HG03432 (cell line): ENCODE measurements around the gene PCSK6.

ENCODE experiments used
- ATAC-seq: cut with Tn5 transposase; IDR thresholded peaks from one replicate; pipeline ENCODE4 v1.9.1; 2021; ENCODE audit warnings: mild to moderate bottlenecking, moderate library complexity; ENCODE audit not compliant: unreplicated experiment

The PCSK6 gene

DNA sequence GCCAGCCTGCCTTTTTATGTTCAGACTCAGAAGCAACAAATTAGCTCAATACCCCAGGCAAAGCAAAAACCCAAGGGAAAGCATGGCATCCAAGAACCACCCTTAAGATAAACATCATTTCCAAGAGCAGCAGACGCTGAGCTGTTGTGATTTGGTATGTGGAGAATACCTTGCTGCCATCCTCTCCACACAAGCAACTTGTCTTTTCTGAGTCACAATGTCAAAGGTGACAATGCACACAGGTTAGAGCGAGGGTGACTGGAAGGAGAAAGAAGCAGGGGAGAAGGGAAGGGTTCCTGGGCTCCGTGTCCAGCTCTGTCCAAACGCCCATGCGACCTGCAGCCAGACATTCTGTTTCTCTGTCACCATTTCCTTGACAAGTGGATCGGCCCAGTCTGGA is 6.0 kb downstream of the PCSK6 start:
- ATAC-seq = no peak

DNA sequence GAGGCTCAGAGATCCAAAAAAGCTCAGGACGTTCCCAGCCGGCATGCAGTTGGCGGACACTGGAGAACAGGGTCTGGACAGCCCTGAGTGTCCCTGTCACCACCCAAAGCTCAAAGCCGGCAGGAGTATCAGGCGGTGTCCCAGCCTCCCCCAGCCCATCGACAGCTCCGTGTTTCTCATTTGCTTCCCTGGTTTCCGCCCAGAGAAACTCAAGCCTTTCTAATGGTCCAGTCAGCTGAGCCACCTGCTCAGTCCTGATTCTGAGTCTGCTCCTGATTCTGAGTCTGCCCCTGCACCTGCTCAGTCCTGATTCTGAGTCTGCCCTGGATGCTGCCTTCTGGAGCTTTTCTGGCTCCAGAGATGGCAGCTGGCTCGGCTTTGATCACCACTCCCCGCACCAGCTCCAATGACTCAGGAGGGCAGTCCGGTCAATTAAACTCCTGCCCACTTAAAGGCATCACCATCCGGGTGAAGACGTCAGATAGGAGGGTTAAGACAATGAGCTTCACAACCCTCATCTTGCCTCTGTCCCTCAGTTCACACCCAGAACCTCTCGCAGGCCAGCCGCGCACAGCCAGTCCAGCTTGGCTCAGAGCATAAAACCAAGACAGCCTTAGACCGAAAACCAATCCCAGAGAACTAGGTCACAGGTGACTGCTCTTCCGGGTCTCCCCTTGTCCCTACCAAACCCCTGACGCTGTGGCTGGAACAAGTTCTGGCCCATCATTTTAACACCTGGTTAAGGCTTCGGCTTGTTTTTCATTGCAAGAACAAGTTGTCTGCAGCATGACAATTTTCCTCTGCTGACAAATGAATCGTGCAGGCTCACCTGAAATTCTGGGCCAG is 6.8 kb downstream of the PCSK6 start:
- no peak for ATAC-seq

DNA sequence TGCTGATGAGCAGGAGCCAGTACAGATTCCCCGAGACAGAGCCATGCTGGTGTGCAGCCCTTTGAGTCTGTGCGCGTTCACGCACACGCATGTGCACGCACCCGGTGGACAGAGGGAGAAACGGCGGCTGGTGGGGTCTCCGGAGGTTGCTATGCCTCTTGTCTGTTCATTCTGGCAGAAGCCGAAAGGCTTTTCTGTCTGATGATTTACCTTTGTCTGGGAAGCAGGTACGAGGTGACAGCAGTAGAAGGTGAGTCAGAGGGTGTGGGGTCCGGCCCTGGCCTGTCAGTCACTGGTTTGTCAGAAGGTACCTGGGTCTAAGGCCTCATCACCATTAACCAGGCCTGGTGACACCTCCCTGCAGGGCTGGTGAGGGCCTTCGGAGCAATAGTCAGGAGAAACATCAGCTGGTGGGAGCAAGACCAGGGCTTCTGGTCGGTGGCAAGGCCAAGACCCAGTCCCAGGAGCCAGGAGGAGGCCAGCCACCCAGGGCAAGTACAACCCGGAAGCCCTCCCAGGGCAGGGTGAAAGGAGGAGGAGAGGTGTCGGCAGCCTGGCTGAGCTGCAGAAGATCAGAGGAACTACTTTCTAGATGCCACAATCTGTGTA is 7.5 kb downstream of the PCSK6 start:
- no peak for ATAC-seq

DNA sequence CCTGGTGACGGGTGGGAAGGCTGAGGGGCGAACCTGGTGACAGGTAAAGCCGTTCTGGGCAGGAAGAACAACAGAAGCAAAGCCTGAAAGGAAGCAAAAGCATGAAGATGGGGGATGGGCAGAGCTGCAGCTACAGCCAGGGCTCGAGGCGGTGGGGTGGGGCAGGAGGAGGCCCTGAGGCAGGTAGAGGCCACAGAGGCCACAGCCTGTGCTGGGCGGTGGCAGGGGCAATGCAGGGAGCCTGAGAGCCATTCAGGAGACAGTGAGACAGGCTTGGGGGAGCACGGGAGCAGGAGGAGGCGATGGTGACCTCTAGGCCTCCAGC is 8.2 kb downstream of the PCSK6 start:
- no peak for ATAC-seq

DNA sequence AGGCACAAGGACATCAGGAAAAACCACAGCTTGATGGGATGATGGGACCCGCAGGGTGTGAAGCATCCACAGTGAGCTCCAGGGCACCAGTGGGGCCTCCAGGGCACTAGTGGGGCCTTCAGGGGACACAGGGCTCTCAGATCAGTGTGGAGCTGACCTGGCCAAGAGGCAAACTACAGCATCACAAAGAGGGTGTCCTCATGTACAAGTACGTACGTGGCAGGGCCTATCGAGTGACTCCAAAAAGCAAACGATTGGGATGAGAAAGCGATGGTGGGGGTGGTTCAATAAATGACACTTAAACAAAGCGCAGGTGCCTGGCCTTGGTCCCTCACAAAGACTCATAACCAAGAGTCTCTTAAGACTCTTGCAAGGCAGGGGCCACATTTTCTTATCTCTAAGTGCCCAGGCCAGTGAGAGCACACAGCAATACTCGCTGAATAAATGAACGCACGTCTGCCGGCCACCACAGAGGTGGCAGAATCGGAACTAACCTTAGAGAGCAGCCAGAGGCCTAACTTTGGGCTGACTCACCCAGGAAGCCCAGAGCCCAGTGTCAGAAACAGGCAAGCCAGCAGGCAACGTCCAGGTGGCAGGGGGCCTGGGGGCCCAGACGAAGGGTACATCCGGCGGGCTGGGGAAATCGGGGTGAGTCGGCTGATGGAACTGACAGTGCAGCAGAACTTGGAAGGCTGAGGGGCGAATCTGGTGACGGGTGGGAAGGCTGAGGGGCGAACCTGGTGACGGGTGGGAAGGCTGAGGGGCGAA is 8.7 kb downstream of the PCSK6 start:
- no peak for ATAC-seq

DNA sequence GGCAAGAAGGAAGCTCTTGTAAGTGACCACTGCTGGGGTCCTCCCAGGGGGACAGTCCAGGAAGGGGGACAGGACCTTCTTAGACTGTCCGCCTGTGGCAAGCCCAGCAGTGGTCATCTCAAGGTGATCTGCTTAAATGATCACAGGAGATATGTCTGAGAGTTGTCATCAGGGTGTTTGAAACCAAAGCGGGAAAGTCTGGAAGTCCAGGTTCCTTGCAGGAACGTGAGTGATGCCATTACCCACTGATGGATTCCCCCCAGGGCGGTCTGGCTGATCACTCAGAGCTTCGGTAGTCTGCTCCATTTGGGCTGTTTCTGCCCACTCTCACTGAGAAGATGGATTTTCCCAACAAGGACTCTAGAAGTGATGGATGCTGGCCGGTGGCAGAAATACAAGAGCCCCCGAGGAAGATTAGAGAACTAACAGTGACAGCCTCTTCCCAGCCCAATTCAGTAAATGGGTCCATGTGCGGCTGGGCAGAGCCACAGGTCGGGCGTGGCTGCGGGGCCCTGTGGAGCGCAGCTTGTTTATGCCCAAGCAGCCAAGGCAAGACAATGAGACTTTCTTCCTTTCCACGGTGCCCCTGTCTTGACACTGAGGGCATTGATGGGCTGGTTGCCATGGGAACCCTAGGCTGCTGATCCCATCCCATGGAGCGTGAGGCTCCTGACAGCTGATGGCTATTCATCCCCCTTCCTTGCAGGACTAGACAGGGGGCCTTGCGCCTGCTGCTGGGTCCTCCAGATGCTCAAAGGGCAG is 9.5 kb downstream of the PCSK6 start:
- ATAC-seq = no peak

DNA sequence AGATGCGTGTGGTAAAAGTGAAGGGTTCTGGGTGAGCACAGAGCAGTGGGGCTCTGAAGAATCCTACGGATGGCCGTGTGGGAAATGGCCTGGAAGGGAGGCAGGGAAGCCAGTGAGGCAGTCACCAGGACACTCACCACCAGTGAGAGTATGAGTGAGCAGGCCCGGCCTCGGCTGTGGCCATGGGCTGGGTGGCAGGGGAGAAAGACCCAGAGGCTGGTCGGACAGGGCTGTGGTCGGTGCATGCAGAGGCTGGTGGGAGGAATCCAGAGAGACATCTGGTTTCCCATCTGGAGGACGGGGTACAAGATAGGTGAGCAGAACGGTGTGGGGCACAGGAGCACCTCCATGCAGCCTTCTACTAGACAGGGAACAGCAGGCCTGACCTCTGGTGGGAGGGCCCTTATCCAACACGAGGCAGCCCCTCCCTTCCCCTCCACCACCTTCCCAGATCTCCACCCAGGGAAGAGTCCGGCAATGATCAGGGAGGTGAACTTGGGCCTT is 10.1 kb downstream of the PCSK6 start:
- no peak for ATAC-seq

DNA sequence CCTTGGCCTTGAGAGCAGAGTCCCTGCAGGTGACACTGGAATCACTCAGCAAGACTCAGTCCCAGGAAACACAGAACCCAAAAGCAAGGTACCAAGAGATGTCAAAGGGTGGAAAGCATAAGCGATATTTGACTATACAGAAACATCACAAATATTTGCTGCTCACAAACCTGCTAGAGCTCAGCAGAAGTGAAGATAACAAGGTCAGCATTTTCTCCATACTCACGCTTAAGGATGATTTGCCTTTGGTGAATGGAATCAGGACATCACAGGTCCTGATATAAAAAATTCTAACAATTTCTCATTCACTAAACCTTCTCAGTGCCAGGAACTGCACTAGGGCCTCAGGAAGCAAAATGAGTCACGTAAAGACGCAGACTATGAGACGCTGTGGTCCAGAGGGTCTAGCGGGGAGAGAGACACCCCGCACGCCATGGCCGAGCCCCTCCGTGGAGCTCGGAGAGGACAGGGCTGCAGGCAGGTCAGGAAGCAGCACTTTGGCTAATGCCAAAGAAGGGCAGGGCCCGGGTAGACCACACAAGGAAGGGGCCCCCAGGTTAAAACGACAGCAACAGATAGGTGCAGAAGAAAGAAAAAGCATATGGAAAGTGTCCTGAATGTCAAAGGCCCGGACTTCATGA is 10.7 kb downstream of the PCSK6 start:
- no peak for ATAC-seq

DNA sequence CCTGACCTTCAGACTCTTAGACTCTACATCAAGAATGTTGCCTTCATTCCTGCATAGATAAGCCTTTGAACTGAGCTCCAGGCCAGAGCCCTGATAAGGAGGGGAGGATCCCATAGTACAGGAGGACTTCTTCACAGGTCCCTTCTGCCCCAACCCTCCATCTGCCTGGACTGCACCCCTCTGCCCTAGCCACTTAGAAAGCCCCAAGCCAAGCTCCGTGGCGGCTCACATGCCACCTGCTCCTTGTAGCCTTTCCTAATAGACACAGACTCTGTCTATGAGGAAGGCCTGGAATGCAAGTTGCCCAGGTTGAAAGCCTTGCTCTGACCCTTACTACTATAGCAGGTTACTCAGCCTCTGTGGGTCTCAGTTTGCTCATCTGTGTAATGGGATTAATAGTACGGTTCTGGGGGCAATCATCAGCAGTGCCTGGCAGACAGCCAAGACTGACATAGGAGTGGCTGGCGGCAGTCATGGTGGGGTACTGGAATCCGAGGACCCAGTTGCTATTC is 11.6 kb downstream of the PCSK6 start:
- no peak for ATAC-seq

DNA sequence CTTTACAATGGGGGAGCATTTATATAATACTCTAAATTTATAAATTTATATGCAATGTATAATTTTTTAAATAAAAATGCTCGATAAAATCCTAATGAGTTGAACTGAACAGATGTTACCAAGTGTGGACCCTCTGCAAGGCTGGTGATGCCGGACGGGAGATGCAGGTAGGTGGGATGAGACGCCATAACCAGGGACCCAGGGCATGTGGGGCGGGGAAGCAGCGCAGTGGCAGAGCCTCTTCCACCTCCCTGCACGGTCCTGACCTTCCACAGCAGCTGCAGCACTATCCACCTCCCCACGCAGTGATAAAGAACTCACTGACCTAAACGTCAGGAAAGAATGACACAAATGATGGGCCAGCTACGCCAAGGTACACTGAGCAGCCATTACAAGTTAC is 12.8 kb downstream of the PCSK6 start:
- no peak for ATAC-seq

DNA sequence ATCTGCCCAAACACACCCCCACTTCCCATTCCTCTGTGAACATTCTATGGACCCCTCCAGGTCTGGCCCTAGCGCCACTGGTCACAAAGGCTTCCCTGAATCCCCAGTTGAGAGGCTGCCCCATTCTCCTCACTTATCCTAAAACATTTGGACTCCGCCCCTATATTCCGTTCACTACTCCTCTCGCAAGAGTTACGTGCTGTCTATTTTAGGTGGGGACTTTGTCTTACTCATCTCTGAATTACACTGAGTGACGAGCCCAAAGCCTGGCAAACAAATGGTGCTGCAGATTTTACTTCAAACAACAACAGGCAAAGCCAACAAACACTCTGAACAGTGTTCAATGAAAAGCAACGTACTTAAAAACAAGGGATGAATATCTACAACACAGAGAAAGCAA is 14.5 kb downstream of the PCSK6 start:
- no peak for ATAC-seq

DNA sequence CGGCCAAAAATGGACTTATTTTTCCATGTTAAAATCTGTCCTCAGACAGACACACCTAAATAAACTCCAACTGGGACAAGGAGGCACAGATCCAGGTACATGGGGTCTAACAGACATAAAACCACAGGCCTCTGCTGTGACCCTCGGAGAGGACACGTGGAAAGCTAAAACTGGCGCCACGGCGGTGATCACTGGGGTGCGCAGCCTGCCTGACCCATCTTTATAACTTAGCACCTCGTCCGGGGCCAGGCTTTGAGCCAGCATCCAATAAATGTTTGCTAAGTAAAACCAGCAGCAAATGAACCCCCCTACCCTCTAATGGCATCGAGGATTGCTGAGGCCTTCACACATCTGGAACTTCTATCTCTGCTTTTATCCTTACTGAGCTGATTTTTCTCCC is 15.3 kb downstream of the PCSK6 start:
- ATAC-seq = no peak

DNA sequence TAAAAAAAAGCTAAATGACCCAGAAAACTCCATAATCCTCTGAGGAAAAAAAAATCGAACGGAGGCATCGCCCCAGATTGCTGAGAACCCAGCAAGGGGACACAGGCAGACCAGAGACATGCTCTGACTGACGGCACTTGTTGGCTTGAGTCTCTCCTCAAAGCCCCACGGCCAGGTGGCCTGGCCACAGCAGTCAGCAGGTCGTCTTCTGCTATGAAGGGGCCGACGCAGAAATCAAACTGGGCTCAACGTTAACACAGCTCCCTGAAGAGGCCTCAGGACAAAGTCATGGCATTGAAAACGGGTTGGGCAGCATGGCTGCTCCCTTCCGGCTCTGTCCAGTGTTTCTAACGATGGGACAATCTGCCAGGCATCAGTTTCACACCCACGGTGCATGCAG is 17.5 kb downstream of the PCSK6 start:
- ATAC-seq = no peak

DNA sequence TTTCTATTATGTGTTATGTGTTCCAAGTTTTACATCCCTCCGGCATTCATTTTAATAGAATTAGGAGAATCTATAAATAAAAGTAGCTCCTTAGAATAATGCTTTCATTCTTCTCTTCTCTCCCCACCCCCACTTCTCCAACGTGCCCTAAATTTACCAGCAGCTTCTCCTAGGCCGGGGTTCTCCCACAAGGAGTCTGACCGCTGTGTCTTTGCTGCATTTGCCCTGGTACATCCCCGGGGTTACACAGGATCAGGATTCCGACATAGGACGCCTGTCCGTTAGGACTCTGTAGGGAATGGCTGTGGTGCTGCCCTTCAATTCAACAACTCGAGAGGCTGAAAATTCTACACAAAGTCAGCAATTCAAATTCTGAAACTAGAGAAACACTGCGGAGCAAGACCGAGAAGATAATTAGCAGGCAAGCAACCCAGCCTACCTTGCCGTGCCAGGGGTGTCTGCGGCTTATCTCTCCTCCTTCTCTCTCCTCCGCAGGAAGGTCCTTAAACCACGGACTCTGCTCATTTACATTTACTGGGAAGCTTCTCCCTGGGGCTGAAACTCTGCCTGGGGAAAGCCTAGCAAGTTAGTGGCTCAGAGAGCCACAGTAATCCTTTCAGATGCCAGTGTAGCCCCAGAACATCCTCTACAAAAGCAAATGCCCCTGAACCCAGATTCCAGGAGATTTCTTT is 18.8 kb downstream of the PCSK6 start:
- no peak for ATAC-seq

DNA sequence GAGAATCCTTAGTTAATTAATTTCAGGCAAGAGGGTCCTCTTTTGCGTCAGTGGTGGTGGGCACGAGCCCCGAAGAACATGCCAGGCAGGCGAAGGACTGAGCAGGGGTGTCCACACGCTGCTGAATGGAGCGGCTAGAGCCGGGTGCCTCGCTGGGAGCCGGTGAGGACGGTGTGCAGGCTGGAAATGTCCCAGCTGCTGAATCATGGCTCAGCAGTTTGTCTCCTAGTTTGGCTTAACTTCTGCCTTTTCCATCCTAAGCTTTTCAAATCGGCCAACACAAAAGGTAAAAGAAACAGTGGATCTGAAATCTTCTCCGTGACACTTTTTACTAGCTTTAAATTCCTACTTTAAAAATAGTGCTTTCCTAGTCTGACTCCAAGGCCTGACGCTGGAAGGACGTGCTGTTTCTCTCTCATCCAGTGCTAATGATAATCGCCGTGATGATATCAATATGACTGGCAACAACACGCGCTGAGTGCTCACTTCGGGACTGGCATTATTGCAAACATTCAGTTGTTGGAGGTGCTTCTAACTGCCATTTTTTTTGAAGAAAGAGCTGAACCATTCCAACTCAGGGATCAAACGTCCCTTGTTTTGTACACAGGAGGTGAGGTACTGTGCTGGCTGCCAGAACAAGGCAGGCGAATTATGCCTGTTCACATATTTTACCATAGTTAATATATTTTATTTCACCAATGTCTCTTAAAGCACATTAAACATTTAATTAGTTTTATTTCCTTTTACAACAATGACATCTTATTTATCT is 19.8 kb downstream of the PCSK6 start:
- no peak for ATAC-seq

DNA sequence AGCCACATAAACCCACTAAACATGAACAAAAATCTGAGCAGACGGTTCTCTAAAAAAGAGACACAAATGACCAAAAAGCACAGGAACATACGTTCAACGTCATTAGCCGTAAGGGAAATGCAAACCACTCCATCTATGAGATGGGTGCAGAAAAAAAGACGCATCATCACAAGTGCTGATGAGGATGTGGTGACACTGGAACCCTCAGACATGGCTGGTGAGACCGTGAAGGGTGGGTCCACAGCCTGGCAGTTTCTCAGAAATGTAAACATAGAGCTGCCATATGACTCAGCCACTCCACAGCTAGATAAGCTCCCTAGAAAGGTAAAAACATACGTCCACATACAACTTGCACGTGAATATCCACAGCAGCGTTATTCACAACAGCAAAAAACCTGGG is 23.3 kb downstream of the PCSK6 start:
- ATAC-seq = no peak

DNA sequence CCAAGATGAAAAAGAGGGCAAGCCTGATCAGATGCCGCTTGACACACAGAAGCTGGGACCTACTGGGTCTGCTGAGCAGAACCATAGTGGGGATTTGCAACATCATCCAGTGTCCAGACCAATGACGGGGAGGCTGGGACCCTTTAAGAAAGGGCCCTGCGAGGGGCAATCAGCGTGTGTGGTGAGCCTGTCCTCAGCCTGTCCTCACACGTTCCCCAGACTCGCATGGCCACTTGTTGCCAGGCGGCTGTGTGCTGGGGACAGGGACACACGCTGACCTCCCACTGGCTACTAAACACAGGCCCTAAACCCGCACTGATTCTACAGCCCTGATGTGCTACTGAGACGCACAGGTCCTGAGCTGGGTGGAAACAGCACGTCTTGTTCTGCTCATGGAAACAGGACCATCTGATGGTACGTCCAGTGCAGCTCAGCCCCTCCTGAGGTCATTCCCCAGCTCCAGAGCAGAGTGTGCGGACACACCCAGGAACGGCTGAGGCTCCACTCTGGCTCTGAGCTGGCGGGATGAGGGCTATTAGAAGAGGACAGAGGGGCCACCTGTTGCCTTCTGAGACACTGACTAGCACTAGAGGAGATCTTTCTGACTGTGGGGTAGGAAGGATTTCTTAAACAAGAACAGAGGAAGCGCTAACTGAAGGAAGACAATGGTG is 24.4 kb downstream of the PCSK6 start:
- no peak for ATAC-seq

DNA sequence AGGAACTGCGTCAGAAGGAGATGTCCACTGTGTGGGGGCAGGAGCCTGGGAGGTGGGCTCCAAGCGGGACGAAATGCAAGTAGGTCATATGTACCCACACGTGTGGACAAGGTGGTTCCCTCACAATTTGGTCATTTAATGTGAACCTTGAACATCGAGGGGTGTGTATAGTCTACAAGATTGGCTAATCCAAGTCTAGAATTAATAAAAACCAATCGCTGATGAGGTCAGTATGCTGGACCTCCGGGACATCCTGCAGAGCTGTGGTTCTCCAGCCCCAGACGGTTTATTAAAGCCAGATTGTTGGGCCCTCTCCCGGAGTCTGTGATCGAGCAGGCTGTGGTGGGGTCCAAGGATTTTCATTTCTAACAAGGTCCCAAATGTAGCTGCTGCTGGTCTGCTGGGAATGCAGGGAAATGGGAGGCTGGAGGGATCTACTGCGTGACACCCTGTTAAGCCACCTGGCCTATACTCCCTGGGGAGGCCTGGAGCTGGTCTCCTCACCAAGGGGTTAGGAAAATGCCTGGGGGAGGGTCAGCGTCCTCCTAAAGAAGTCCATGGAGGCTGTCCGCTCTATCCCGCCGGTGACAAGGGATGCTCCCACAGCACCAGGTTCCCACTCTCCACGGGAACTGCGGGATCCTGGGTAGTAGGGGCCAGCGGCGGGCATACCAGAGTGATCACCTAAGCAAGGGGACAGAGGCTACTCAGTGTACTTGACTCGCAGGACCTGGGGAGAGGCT is 25.1 kb downstream of the PCSK6 start:
- no peak for ATAC-seq
